Mesothelial cell of epicardium (in vitro differentiated cells): ENCODE data around the gene MAGI2. TPM values are rescaled to one million over a fixed set of nuclear protein-coding genes. Genes with fewer than 3 reads are reported as not detected.

ENCODE experiments used
- DNase-seq, 2 experiments: peaks; one replicate each; pipeline ENCODE4 v3.0.0; 2021; ENCODE audit warnings: low spot score in 2 of 2; ENCODE audit not compliant: unreplicated experiment in 2 of 2
- H3K27ac Mint-ChIP-seq: 2 replicates; pipeline ENCODE4 v1.8.0; 2021; ENCODE audit warnings: mixed read lengths
- H3K27me3 Mint-ChIP-seq: 2 replicates; pipeline ENCODE4 v1.8.0; 2021; ENCODE audit warnings: low read depth, mixed read lengths
- H3K36me3 Mint-ChIP-seq: 2 replicates; pipeline ENCODE4 v1.8.0; 2021; ENCODE audit warnings: mixed read lengths
- H3K4me1 Mint-ChIP-seq: 2 replicates; pipeline ENCODE4 v1.8.0; 2021; ENCODE audit warnings: mixed read lengths
- H3K4me3 Mint-ChIP-seq: 2 replicates; pipeline ENCODE4 v1.8.0; 2021; ENCODE audit warnings: mild to moderate bottlenecking, moderate library complexity, mixed read lengths
- H3K9me3 Mint-ChIP-seq: 2 replicates; pipeline ENCODE4 v1.8.0; 2021; ENCODE audit warnings: mixed read lengths
- CTCF ChIP-seq: fragments of 200-600 bp; sonication (generic); IDR thresholded peaks from one replicate; pipeline ENCODE4 v1.5.0; 2021; ENCODE audit warnings: antibody characterized with exemption; ENCODE audit not compliant: unreplicated experiment
- total RNA-seq: library from RNA; stranded (reverse); gene quantifications from 3 replicates; pipeline ENCODE4 v1.2.1, GENCODE V29; 2021

MAGI2 gene
- total RNA-seq, 1 donor from 2014 or later = 38.4 TPM

GRCh38 chr7:78487464-78487863, 966.0 kb downstream of the MAGI2 start:
- no peaks in the 10 kb centered on the region for H3K36me3 Mint-ChIP-seq
- TF ChIP-seq CTCF = no peak

GRCh38 chr7:78479348-78479747, 974.1 kb downstream of the MAGI2 start:
- TF ChIP-seq CTCF = no peak
- Mint-ChIP-seq H3K4me1 (peaks cover 3% of the 10 kb centered on the region), H3K9me3 (no peaks in the 10 kb centered on the region), H3K27me3 (peaks cover 7% of the 10 kb centered on the region), H3K4me3 (no peak overlapping the region), H3K27ac (no peak overlapping the region), H3K36me3 (no peaks in the 10 kb centered on the region)
- no peak for DNase-seq

More at GRCh38 chr7:78487464-78487863, 966.0 kb downstream of the MAGI2 start:
- Mint-ChIP-seq H3K4me3 (no peak overlapping the region), H3K27ac (no peak overlapping the region), H3K9me3 (no peaks in the 10 kb centered on the region), H3K4me1 (peaks cover 22% of the 10 kb centered on the region), H3K27me3 (peaks cover 6% of the 10 kb centered on the region)
- no peak for DNase-seq

GRCh38 chr7:78476851-78477405, 976.5 kb downstream of the MAGI2 start:
- H3K27me3 Mint-ChIP-seq = peaks cover 7% of the 10 kb centered on the region
- TF ChIP-seq CTCF = no peak
- H3K36me3 Mint-ChIP-seq = no peaks in the 10 kb centered on the region
- no peak for DNase-seq
- H3K4me3 Mint-ChIP-seq = no peak overlapping the region
- H3K4me1 Mint-ChIP-seq = peaks cover 19% of the 10 kb centered on the region
- H3K9me3 Mint-ChIP-seq = no peaks in the 10 kb centered on the region
- H3K27ac Mint-ChIP-seq = no peak overlapping the region

GRCh38 chr7:78473571-78474301, 979.7 kb downstream of the MAGI2 start:
- H3K9me3 Mint-ChIP-seq = no peaks in the 10 kb centered on the region
- peak overlapping the region; percentile 45 for H3K27ac Mint-ChIP-seq
- no peak overlapping the region for H3K4me3 Mint-ChIP-seq
- H3K27me3 Mint-ChIP-seq = peaks cover 12% of the 10 kb centered on the region
- DNase-seq = no peak
- no peak for TF ChIP-seq CTCF
- H3K36me3 Mint-ChIP-seq = no peaks in the 10 kb centered on the region
- peaks cover 23% of the 10 kb centered on the region for H3K4me1 Mint-ChIP-seq

GRCh38 chr7:78473021-78473420, 980.4 kb downstream of the MAGI2 start:
- Mint-ChIP-seq H3K4me1 (peaks cover 26% of the 10 kb centered on the region), H3K4me3 (no peak overlapping the region), H3K27me3 (peaks cover 15% of the 10 kb centered on the region), H3K27ac (peak overlapping the region; percentile 45), H3K9me3 (no peaks in the 10 kb centered on the region), H3K36me3 (no peaks in the 10 kb centered on the region)
- no peak for TF ChIP-seq CTCF
- peak in 1 of 2 experiments; percentile 38 for DNase-seq
